Measurements from ENCODE around the gene KIAA1671.

Gene KIAA1671

DNA sequence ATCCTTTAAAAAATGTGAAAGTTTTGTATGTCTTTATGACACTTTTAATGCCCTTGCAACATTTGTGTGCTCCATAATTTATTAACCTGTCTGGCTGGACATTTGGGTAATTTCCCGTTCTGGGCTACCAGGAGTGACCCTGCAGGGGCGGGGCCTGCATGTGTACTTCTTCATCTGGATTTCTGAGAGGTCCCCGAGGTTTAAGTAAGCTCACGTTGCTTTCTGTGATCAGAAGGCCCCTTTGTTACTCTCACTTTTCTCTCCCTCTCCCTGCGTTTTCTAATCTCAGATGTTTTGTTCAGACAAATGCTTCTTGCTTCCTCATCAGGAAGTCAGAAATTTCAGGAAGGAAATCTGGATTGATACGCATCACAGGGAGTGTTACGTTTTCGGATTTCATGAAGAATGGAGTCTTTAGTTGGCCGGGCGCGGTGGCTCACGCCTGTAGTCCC, 168.3 kb downstream of the KIAA1671 start:
- no peak for DNase-seq

DNA sequence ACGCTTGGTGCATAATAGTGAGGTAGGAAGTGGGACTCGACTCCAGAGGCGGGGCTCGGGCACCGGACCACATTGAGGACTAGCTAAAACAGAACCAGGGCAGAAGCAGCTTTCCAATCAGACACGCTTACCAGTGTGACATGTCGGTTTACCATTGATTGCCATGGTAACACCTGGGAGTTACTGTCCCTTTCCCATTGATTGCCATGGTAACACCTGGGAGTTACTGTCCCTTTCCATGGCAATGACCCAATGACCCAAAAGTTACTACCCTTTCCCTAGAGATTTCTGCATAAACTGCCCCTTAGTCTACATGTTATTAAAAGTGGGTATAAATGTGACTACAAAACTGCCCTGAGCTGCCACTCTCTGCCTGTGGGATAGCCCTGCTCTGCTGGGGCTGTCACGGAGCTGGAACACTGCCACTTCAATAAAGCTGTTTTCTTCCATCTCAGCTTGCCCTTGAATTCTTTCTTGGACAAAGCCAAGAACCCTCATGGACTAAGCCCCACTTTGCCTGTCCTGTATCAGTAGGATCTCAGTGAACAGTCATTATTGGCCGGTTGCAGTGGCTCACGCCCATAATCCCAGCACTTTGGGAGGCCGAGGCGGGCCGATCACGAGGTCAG, 169.7 kb downstream of the KIAA1671 start:
- DNase-seq = no peak

DNA sequence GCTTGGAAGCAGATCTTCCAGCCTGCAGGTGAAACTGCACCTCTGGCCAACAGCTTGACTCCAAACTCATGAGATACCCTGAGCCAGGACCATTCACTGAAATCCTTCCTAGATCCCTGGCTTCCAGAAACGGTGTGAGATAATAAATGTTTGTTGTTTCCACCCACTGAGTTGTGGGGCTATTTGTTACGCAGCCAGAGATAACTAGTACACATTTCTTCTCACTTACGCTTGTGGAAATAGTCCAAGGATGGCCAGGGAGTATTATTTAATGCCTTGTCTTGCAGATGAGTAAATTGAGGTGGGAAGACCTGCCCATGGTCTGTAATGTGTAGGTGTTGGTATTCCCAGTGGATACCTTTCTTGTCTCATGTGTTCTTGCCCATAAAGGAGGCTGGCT, 171.2 kb downstream of the KIAA1671 start:
- no peak for DNase-seq

DNA sequence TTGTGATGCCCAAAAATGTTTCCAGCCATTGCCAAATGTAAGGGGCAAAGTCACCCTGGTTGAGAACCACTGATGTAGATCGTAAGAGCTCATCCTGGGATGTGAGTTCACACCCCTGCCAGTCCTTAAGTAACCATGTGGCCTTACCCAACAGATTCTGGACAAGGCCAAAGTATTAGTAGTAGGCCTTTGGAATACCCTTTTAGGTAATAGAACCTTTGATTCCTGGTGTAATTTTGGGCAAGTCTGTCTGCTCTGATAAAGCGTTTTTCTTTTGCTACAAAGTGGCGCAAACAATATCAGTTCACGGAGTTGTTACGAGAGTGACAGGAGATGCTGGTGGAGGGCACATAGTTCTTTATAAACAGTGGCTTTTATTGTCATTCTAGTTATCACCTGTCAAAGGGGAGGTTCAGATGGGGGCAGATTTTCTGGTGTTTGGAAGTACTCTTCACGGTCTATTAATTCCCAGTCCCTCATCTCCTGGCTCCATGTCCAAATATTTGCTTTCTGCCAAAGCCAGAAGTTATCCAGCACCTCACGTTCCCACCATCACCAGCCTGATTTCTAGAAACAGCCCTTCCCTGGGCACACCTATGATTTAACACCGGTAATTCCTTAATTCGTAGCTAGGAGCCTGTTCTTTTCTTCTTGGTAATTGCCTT, 173.3 kb downstream of the KIAA1671 start:
- DNase-seq = no peak

- DNase-seq = no peak
These were observed 174.0 kb downstream of the KIAA1671 start for GRCh38 chr22:25126510-25126909.

GRCh38 chr22:25127318-25127717, 174.8 kb downstream of the KIAA1671 start:
- no peak for DNase-seq

DNA sequence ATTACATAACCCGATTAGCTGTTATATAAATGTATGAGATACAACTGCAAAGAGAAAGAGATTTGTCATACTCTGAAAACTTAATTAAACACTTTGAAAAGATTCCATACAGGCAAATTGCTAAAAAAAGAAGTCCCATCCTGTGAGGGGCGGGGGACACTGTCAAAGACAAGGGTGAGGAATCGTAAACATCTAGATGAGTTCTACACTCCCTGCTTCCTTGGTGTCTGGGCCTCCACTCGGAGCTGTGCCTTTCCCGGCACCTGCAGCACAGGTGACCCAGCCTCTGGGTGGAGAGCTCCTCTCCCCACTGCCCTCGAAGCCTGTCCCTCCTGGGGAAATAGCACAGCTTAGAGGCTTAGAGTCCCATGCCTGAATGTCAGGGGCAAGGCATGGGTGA, 177.9 kb downstream of the KIAA1671 start:
- no peak for DNase-seq

DNA sequence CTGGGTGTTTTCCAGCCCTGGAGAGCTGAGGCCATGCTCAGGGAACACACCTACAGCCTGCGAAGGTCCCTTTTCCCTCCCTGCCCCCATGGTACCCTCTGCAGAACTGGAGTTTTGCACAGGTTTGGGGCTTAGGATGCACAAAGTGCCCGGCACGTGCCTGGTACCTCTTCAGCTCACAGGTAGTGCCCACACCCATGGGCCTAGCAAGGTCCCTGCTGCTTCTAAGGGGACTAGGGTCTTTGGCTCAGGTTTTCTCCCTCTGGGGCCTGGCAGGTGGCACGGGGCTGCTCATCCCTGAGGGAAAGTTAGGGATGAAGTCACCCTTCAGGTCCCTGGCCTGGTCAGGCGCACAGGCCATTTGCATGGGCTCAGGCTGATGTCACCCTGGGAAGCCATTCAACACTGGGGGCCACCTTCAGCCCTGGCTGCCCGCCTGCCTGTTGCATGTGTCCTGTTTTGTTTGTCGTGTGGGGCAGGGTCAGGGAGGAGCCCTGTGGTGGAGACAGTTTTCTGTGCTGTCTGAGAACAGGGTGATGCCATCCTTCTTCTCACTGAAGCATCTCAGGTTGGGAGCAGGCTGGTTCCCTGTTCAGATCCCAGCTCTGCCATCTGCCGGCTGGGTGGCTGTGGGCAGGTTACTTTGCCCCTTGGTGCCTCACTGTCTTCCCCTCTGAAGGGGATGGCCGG, 178.8 kb downstream of the KIAA1671 start:
- no peak for DNase-seq

- DNase-seq = no peak
These were observed 181.5 kb downstream of the KIAA1671 start for GRCh38 chr22:25134028-25134427.

DNA sequence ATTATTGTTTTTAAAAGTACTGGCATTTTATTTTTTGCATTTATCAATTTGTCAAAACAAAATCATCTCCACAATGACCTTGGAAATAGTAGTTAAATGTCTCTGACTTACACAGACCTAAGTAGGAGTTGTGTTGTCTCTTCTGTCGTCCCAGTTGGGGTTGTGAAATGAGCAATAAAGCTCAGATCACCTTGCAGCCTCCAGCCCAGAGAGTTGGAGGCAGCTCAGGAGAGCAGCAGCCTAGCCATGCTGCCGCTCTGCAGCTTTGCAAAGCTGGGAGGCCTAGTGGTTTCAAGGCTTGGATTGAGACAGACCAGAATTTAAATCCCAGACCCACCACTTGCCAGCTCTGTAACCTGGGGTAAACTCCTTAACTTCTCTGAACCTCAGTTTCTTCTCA, 181.9 kb downstream of the KIAA1671 start:
- DNase-seq = no peak

GRCh38 chr22:25136953-25137576, 184.5 kb downstream of the KIAA1671 start:
- DNase-seq = no peak

- no peak for DNase-seq
These were observed 185.3 kb downstream of the KIAA1671 start for GRCh38 chr22:25137577-25138525.

- DNase-seq = no peak
These were observed 186.5 kb downstream of the KIAA1671 start for GRCh38 chr22:25139062-25139461.

- no peak for DNase-seq
These were observed 189.6 kb downstream of the KIAA1671 start for GRCh38 chr22:25142102-25142501.

DNA sequence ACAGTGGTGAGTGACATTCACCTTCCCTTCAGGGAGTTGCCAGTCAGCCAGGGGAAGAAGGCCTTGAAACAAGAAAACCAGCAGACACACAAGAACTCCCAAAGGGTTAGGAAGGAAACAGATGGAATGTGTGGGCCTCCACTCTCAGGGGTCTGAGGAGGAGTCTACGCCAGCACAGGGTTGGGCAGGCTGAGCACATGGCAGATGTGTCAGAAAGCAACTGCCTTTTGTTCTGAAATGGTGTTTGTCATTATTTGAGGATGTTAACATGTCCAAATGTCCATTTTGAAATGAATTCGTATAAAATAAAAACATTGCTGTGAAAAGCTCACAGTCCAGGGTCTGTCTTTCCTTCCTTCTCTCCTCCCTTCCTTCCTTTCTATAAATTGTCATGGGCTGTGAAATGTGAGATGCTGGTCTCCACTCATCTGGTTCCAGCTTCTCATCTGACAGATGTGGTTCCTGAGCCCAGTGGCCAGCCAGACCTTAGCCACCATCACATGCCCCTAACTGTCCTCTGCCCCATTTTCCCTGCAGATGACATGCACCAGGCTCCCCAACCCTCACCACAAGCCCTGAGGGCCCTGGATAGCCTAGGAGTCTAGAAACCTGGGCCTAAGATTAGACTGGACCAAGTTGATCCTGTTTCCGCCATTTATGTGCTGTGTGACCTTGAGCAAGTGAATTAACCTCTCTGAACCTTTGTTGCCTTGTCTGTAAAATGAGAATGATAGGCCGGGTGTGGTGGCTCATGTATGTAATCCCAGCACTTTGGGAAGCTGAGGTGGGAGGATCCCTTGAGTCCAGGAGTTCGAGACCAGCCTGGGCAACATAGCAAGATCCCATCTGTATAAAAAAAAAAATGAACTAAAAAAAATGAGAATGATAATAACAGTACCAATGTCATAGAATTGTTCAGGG, 190.9 kb downstream of the KIAA1671 start:
- no peak for DNase-seq

GRCh38 chr22:25144522-25144921, 192.0 kb downstream of the KIAA1671 start:
- no peak for DNase-seq

- DNase-seq = no peak
These were observed 193.8 kb downstream of the KIAA1671 start for GRCh38 chr22:25146307-25146706.

DNA sequence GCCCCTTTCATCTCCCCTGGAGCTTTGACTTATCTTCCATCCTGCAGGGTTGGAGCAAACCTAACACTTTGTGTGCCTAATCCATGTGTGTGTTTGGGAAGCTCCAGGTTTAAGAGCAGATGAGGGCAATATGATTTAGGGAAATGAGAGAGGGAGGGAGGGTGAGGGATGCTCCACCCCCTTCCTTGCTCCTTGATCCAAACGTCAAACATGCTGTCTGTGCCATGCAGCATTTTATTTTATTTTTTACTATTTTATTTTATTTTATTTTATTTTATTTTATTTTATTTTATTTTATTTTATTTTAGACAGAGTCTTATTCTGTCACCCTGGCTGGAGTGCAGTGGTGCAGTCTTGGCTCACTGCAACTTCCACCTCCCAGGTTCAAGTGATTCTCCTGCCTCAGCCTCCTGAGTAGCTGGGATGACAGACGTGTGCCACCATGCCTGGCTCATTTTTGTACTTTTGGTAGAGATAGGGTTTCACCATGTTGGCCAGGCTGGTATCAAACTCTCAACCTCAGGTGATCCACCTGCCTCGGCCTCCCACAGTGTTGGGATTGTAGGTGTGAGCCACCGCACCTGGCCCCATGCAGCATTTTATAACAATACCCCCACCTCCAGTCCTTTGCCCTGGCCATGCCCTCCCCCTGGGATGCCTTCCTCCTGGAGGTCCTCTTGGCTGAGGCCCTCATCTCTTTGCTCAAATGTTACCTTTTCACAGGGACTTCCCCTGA, 194.6 kb downstream of the KIAA1671 start:
- no peak for DNase-seq

GRCh38 chr22:25147642-25147928, 195.1 kb downstream of the KIAA1671 start:
- no peak for DNase-seq

DNA sequence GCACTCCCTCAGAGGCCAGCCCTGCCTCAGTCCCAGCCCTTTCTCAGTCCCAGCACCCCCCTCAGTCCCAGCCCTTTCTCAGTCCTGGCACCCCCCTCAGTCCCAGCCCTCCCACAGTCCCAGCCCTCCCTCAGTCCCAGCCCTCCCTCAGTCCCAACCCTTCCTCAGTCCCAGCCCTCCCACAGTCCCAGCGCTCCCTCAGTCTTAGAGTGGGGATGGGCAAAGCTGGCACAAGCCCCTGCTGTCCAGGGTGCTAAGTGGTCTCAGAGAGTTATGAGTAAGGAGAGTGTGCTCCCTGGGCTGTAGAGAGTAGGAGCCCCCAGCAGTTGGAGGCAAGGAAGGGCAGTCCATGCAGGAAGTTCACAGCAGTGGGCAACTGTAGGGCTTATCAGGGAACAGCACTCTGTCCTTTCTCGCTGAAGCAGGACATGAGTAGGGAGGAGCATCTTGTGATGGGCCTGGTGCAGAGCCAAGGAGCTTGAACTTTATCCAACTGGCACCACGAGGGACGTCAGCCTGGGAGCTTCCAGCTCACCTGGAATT, 195.7 kb downstream of the KIAA1671 start:
- no peak for DNase-seq

DNA sequence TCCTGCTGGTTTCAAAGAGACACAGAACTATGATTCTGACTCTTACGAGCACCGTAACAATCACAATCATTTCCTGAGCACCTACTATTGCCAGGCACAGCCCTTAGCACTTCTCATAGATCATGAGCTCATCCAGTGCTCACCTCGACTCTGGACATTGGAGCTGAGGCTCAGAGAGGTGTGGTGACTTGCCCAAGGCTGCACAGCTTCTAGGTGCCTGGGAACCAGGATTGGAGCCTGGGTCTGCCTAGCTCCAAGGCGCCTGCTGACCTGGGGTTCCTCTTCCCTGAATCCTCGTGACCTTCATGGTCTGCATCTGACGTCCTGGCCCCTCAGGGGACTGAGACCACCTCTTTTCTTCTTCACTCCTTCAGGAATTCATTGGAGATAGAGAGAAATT, 196.5 kb downstream of the KIAA1671 start:
- no peak for DNase-seq

Measured in NCI-H187 (cell line).